Activated CD8-positive, alpha-beta memory T cell treated with anti-CD3 and anti-CD28 coated beads, Interleukin-2, amount 50 U/mL, for 1 hour (primary cell): ENCODE data around the gene GPR84.
A peak's percentile ranks its signal among the peaks of the same experiment; 100 is the strongest.

Source experiments
- DNase-seq: peaks from one replicate; pipeline ENCODE4 v3.0.0-alpha.2; 2020; ENCODE audit errors: extremely low read depth

GPR84 gene

GRCh38 chr12:54364413-54364812 lies at the start of gene GPR84:
GPR84 (minus strand) TSS chr12:54364486; CDS start chr12:54363851, 635 bp downstream.
- no peak for DNase-seq

GRCh38 chr12:54413284-54414190 lies 49.3 kb upstream of the GPR84 start:
- DNase-seq: peak; percentile 74

- no peak for DNase-seq
Observed at GRCh38 chr12:54412786-54413185, 48.5 kb upstream of the GPR84 start.

GRCh38 chr12:54412348-54412747 lies 48.1 kb upstream of the GPR84 start:
- DNase-seq: no peak

- no peak for DNase-seq
Observed at GRCh38 chr12:54411391-54412241, 47.3 kb upstream of the GPR84 start.

- no peak for DNase-seq
Observed at GRCh38 chr12:54409267-54409666, 45.0 kb upstream of the GPR84 start.

GRCh38 chr12:54407183-54407905 lies 43.1 kb upstream of the GPR84 start:
- no peak for DNase-seq

GRCh38 chr12:54405573-54405972 lies 41.3 kb upstream of the GPR84 start:
- DNase-seq: no peak

GRCh38 chr12:54405106-54405505 lies 40.8 kb upstream of the GPR84 start:
- no peak for DNase-seq

- DNase-seq: no peak
Observed at GRCh38 chr12:54404061-54405004, 40.0 kb upstream of the GPR84 start.

- DNase-seq: no peak
Observed at GRCh38 chr12:54401119-54401518, 36.8 kb upstream of the GPR84 start.

- DNase-seq: peak; percentile 68
Observed at GRCh38 chr12:54398995-54399793, 34.9 kb upstream of the GPR84 start.

GRCh38 chr12:54398218-54398617 lies 33.9 kb upstream of the GPR84 start:
- no peak for DNase-seq

- no peak for DNase-seq
Observed at GRCh38 chr12:54397157-54397556, 32.9 kb upstream of the GPR84 start.

GRCh38 chr12:54395545-54395944 lies 31.3 kb upstream of the GPR84 start:
- no peak for DNase-seq

GRCh38 chr12:54394986-54395385 lies 30.7 kb upstream of the GPR84 start:
- no peak for DNase-seq

- DNase-seq: no peak
Observed at GRCh38 chr12:54394281-54394719, 30.0 kb upstream of the GPR84 start.

GRCh38 chr12:54393743-54394142 lies 29.5 kb upstream of the GPR84 start:
- no peak for DNase-seq

- no peak for DNase-seq
Observed at GRCh38 chr12:54393207-54393609, 28.9 kb upstream of the GPR84 start.
